HepG2 (cell line): Measurements from ENCODE around the gene ZNF17. TPM values are rescaled to one million over a fixed set of nuclear protein-coding genes. Genes with fewer than 3 reads are reported as not detected.
A peak's percentile ranks its signal among the peaks of the same experiment; 100 is the strongest.

Experiments used
- CERS6 ChIP-seq: sonication (generic); formaldehyde crosslinking; IDR thresholded peaks from 2 replicates; pipeline ENCODE4 v1.5.0; 2020; ENCODE audit warnings: missing genetic modification reagents
- DZIP1 ChIP-seq: sonication (generic); formaldehyde crosslinking; IDR thresholded peaks from 2 replicates; pipeline ENCODE4 v1.5.0; 2020; ENCODE audit warnings: mild to moderate bottlenecking, missing genetic modification reagents
- ELF4 ChIP-seq: sonication (generic); formaldehyde crosslinking; IDR thresholded peaks from 2 replicates; pipeline ENCODE4 v1.5.0; 2020; ENCODE audit warnings: missing genetic modification reagents, mild to moderate bottlenecking, moderate library complexity, borderline replicate concordance
- HOXA9 ChIP-seq: sonication (generic); formaldehyde crosslinking; IDR thresholded peaks from 2 replicates; pipeline ENCODE4 v1.8.1; 2022; ENCODE audit warnings: missing genetic modification reagents, mild to moderate bottlenecking, moderate library complexity, borderline replicate concordance
- KDM4B ChIP-seq: sonication (generic); formaldehyde crosslinking; IDR thresholded peaks from 2 replicates; pipeline ENCODE4 v1.4.0; 2020; ENCODE audit warnings: missing genetic modification reagents
- MAF1 ChIP-seq: sonication (generic); formaldehyde crosslinking; IDR thresholded peaks from 2 replicates; pipeline ENCODE4 v1.5.0; 2020; ENCODE audit warnings: missing genetic modification reagents, borderline replicate concordance
- NCOA5 ChIP-seq: sonication (generic); formaldehyde crosslinking; IDR thresholded peaks from 2 replicates; pipeline ENCODE4 v1.4.0; 2020; ENCODE audit warnings: missing genetic modification reagents
- RELA ChIP-seq: sonication (generic); formaldehyde crosslinking; IDR thresholded peaks from 2 replicates; pipeline ENCODE4 v1.4.0; 2020; ENCODE audit warnings: missing genetic modification reagents
- YEATS4 ChIP-seq: sonication (generic); formaldehyde crosslinking; IDR thresholded peaks from 2 replicates; pipeline ENCODE4 v1.4.0; 2020; ENCODE audit warnings: missing genetic modification reagents, borderline replicate concordance
- ZBTB26 ChIP-seq: IDR thresholded peaks from 2 replicates; pipeline ENCODE4 v1.6.1; 2016; ENCODE audit warnings: missing compliant biosample characterization, missing genetic modification reagents, borderline replicate concordance
- ZBTB4 ChIP-seq: sonication (generic); formaldehyde crosslinking; IDR thresholded peaks from 2 replicates; pipeline ENCODE4 v1.4.0; 2020; ENCODE audit warnings: missing genetic modification reagents, mild to moderate bottlenecking, borderline replicate concordance
- ZNF34 ChIP-seq: sonication (generic); formaldehyde crosslinking; IDR thresholded peaks from 2 replicates; pipeline ENCODE4 v1.4.0; 2020; ENCODE audit warnings: mild to moderate bottlenecking, missing genetic modification reagents, borderline replicate concordance
- ZNF501 ChIP-seq: sonication (generic); formaldehyde crosslinking; IDR thresholded peaks from 2 replicates; pipeline ENCODE4 v1.5.1; 2020; ENCODE audit warnings: mild to moderate bottlenecking, moderate library complexity, missing genetic modification reagents
- ZNF713 ChIP-seq: sonication (generic); formaldehyde crosslinking; IDR thresholded peaks from 2 replicates; pipeline ENCODE4 v1.4.0; 2020; ENCODE audit warnings: mild to moderate bottlenecking, missing genetic modification reagents
- ZNF770 ChIP-seq: sonication (generic); formaldehyde crosslinking; IDR thresholded peaks from 2 replicates; pipeline ENCODE4 v1.5.0; 2020; ENCODE audit warnings: mild to moderate bottlenecking, missing genetic modification reagents
- ZNF784 ChIP-seq: sonication (generic); formaldehyde crosslinking; IDR thresholded peaks from 2 replicates; pipeline ENCODE4 v1.5.1; 2020; ENCODE audit warnings: missing genetic modification reagents, mild to moderate bottlenecking, borderline replicate concordance
- ZSCAN29 ChIP-seq: sonication (generic); formaldehyde crosslinking; conservative IDR thresholded peaks from 2 replicates; pipeline ENCODE4 v1.4.0; 2020; ENCODE audit warnings: mild to moderate bottlenecking, missing genetic modification reagents
- polyA plus RNA-seq, 8 experiments: library from polyadenylated mRNA; depleted of rRNA in 3 of 8; stranded (reverse) in 7 of 8; unstranded in 1 of 8; fragments of >200 nt; fragmentation: Illumina TruSeq in 4 of 8; extraction: Trizol in 4 of 8; gene quantifications; 2 replicates each; pipeline versions ENCODE4 v1.2.1 to v1.2.3, GENCODE V29; 2011 to 2016; ENCODE audit warnings: low read depth in 4 of 8, missing spikeins in 1 of 8, mixed read lengths in 1 of 8; ENCODE audit not compliant: insufficient read depth in 1 of 8
- total RNA-seq, 5 experiments: library from RNA; depleted of rRNA; stranded (reverse); fragments of >200 nt; fragmentation: Illumina TruSeq; extraction: Trizol; gene quantifications; 2 replicates each; pipeline ENCODE4 v1.2.3, GENCODE V29; 2016; ENCODE audit warnings: low read depth in 1 of 5

ZNF17 gene
- total and polyA plus RNA-seq, 2 of the 13 experiments (the other 11 are each of a cell fraction or from before 2014, with no cell fraction given): 3.7 to 10.1 TPM

GRCh38 chr19:57434386-57435061, 23.6 kb downstream of the ZNF17 start (continued):
- no peak for TF ChIP-seq ZNF501 (CRISPR knock-in tag)
- TF ChIP-seq ZBTB26: no peak
- 0 out of 2 replicates have a peak, but pooled peaks have one; percentile 16 for TF ChIP-seq YEATS4 (CRISPR knock-in tag)
- no peak for TF ChIP-seq ELF4 (CRISPR knock-in tag)
- no peak for TF ChIP-seq CERS6 (CRISPR knock-in tag)
- TF ChIP-seq ZNF784 (CRISPR knock-in tag): no peak
- 0 out of 2 replicates have a peak, but pooled peaks have one; percentile 2 for TF ChIP-seq ZNF770
- TF ChIP-seq MAF1 (CRISPR knock-in tag): no peak
- no peak for TF ChIP-seq ZNF713
- 0 out of 2 replicates have a peak, but pooled peaks have one; percentile 1 for TF ChIP-seq KDM4B (CRISPR knock-in tag)
- TF ChIP-seq ZBTB4 (CRISPR knock-in tag): no peak
- no peak for TF ChIP-seq NCOA5 (CRISPR knock-in tag)
- TF ChIP-seq DZIP1: no peak
- TF ChIP-seq ZSCAN29: 0 out of 2 replicates have a peak, but pooled peaks have one; percentile 47
- no peak for TF ChIP-seq HOXA9 (CRISPR knock-in tag)
- 0 out of 2 replicates have a peak, but pooled peaks have one; percentile 31 for TF ChIP-seq ZNF34 (CRISPR knock-in tag)
- no peak for TF ChIP-seq RELA (CRISPR knock-in tag)
